ENCODE measurements around the gene NLRP3.
"Not testable (repeated sequence)": the region's sequence is repeated elsewhere in the genome, so short reads cannot be mapped to it uniquely, and the experiment has no call there.

The NLRP3 gene

DNA sequence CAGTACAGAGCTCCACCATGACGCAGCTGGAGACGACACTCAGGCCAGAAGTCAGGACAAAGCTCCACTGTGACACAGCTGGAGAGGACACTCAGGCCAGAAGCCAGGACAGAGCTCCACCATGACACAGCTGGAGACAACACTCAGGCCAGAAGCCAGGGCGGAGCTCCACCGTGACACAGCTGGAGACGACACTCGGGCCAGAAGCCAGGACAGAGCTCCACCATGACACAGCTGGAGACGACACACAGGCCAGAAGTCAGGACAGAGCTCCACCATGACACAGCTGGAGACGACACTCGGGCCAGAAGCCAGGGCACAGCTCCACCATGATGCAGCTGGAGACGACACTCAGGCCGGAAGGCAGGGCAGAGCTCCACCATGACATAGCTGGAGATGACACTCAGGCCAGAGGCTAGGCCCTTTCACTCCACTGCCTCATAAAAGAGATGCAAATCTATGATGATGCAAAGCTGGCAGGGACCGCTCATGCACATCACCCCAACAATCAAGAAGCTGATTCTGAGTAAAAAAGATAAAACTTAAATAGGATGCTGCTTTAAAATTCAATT lies 55.6 kb downstream of the NLRP3 start:
- DNase-seq: no peak

DNA sequence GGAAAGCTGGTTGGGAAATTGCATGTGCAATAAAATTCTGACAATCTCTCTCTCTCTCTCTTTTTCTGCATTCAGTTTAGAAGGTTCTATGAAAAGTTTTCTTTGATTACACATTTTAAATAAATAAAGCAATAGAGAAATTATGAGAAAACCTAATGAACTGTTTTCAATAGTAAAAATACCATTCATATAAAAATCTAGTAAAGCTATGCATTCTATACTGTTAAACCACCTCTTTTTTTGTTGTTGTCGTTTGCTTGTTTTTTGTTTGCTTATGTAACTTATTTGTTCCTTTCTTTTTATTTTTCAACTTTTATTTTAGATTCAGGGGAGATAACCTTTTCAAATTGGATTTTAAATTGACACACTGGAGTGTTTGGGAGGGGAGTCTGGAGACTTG lies 56.1 kb downstream of the NLRP3 start:
- no peak for DNase-seq

DNA sequence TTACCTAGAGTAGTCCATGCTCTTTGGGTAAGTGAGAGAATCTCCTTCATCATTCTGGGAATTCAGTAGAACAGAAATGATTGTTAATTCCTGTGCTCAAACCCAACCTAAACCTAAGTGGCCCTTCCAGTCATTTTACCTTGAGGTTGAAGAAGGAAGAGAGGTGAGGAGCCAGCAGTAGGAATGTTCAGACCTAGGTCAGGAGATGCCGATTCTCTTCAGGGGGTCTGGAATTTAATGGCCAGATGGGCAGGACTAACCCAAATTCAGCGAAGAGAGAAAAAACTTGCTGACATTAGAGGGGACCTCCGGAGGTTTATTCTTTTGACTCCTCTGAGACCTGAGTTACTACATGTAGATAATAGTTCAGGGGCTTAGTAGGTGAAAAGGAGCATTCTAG lies 58.4 kb downstream of the NLRP3 start:
- no peak for DNase-seq

DNA sequence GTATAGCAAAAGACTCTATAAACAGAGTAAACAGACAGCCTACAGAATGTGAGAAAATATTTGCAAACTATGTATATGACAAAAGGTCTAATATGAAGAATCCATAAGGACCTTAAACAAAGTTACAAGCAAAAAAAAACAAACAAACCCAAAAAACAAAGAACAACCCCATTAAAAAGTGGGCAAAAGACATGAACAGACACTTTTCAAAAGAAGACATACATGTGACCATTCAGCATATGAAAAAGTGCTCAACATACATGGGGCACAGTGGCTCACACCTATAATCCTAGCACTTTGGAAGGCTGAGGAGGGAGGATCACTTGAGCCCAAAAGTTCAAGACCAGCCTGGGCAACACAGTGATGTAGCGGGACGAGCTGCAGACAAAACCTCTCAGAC lies 59.8 kb downstream of the NLRP3 start:
- no peak for DNase-seq

- not testable (repeated sequence) for DNase-seq
These were observed 60.5 kb downstream of the NLRP3 start for GRCh38 chr1:247476328-247477058.

DNA sequence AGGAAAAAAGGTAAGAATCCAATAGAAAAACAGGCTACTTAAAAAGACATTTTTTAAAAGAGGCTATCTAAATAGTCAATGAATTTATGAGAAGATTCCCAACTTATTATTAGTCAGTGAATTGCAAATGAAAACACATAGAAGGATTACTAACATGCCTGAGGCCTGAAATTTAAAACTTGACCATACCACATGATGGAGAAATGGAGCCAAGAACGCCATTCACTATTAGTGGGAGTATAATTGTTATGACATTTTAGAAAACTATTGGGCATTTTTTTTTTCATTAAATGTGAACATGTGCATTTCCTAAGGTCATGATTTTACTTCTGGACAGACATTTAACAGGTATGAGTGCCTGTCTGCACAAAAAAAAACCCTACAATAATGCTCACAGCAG lies 66.8 kb downstream of the NLRP3 start:
- DNase-seq: no peak

GRCh38 chr1:247487057-247487456 lies 71.1 kb downstream of the NLRP3 start:
- DNase-seq: no peak

GRCh38 chr1:247491328-247491727 lies 75.4 kb downstream of the NLRP3 start:
- no peak for DNase-seq

- no peak for DNase-seq
These were observed 77.1 kb downstream of the NLRP3 start for GRCh38 chr1:247493106-247493505.

DNA sequence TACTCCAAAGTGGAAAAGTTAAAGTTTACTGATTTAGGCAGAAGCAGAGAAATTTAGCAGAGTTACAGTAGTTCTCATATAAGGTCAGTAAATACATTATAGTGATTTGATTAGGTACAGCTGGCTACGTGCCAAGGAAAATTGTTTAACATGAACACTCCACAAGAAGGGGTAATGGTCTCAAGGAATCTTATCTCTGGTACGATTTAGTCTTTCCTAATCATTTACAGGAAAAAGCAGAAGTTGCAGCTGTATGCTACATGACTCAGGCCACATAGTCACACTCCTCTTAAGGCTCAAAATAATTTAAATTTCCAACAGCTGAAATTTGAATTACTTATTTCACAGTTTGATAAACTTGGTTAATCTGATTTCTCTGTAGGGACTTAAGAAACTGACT lies 78.8 kb downstream of the NLRP3 start:
- DNase-seq: peak; percentile 94

DNA sequence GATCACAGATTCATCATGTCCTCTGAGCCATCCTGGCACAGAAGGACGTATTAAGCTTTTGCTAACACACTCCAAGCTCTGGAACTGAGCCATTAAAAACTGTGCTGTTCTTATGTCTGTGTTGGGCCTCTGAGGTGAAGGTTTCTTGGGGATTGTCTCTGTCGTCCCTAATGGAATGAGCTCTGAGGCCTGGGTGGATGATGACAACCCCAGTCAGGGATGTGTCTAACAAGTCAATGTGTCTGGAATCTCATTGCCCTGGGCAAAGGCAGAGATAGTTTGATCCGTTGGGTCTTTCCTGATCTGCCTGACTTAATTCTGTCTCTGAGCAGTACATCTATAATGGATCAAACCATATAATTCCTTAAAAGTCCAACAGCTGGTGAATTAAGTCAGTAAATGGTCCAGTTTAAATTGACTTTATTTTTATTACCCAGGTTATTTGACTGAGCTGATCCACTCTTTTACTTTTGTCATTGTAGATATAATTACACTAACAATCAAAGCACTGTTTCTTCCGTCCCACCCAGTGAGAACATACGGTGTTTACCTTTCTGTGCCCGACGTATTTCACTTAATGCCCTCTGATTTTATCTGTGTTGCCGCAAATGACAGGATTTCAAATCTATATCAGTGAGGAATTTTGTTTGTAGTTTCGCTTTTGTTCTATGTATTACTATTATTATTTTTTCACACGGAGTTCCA lies 80.8 kb downstream of the NLRP3 start:
- DNase-seq: no peak

Measured in SIG-M5 (cell line).